ENCODE measurements around the gene DAZAP1. TPM values are rescaled to one million over a fixed set of nuclear protein-coding genes. Genes with fewer than 3 reads are reported as not detected.

DAZAP1 gene
- total and polyA plus RNA-seq, 7 donors: 59.9 to 122 (median 90.9) TPM

DNA sequence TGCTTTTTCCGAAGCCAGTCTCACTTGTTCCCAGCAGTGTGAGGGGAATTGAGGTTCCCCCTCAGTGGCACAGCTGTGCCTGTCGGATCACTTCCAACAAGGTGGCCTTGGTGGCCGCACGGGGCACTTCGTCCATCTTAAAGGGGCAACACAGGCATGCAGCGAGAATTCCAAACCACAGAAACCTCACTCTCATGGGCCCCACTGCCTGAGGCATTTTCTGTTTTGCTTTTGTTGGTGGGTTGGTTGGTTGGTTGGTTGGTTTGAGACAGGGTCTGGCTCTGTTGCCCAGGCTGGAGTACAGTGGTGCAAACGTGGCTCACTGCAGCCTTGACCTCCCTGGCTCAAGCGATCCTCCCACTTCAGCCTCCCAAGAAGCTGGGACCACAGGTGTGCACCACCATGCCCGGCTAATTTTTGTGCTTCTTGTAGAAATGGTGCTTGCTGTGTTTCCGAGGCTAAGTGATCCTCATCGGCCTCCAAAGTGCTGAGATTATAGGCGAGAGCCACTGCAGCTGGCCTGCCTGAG is 27.4 kb upstream of the DAZAP1 start:
- Histone ChIP-seq H3K27me3 (ENCODE audit: insufficient read depth in 3 of 3, low read length in 2 of 3) (no peaks in the 10 kb centered on the region), H3K36me3 (ENCODE audit: insufficient read depth in 1 of 2, low read depth in 1 of 2) (peaks cover 0 to 23% of the 10 kb centered on the region in 2 donors), H3K4me1 (peaks cover 10% of the 10 kb centered on the region), H3K9me3 (no peaks in the 10 kb centered on the region), H3K4me3 (no peak overlapping the region), H3K27ac (no peak overlapping the region)
- 63 to 65% (median 64%) methylated on average over 12 of the region's 12 CpGs for WGBS, 3 donors
- TF ChIP-seq, protein P1, sequence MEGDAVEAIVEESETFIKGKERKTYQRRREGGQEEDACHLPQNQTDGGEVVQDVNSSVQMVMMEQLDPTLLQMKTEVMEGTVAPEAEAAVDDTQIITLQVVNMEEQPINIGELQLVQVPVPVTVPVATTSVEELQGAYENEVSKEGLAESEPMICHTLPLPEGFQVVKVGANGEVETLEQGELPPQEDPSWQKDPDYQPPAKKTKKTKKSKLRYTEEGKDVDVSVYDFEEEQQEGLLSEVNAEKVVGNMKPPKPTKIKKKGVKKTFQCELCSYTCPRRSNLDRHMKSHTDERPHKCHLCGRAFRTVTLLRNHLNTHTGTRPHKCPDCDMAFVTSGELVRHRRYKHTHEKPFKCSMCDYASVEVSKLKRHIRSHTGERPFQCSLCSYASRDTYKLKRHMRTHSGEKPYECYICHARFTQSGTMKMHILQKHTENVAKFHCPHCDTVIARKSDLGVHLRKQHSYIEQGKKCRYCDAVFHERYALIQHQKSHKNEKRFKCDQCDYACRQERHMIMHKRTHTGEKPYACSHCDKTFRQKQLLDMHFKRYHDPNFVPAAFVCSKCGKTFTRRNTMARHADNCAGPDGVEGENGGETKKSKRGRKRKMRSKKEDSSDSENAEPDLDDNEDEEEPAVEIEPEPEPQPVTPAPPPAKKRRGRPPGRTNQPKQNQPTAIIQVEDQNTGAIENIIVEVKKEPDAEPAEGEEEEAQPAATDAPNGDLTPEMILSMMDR (IDR thresholded peaks at IDR 0.05): no peak
- ATAC-seq: no peak
- intact Hi-C loops (cut with DNase I): loop anchor here in 1 of 2 donors (5.0 kb wide), 1 partner anchor 103 kb away; the partner anchor contains the start of gene FAM174C
- DNase-seq: no peak

DNA sequence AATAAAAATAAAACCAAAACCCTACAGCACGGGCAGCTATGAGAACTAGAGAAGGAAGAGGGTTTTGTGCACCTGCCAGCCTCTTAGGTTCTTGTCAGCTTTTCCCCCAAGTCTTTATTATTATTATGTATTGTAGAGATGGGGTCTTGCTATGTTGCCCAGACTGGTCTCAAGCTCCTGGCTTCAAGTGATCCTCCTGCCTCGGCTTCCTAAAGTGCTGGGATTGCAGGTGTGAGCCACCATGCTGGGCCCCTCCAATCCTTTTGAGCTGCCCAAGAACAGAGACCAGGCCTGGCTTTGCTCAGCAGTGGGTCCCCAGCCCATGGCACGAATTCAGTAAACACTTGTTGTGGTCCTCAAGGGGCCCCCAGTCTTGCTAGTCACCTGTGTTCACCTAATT is 25.1 kb upstream of the DAZAP1 start:
- no peak overlapping the region for H3K27ac ChIP-seq
- intact Hi-C loops (cut with DNase I): loop anchor here in 1 of 2 donors (5.0 kb wide), 1 partner anchor 105 kb away; the partner anchor contains the start of gene FAM174C
- DNase-seq: no peak
- peaks cover 0 to 24% of the 10 kb centered on the region in 2 donors for H3K36me3 ChIP-seq (ENCODE audit: insufficient read depth in 1 of 2, low read depth in 1 of 2)
- no peaks in the 10 kb centered on the region for H3K27me3 ChIP-seq (ENCODE audit: insufficient read depth in 3 of 3, low read length in 2 of 3)
- peaks cover 33% of the 10 kb centered on the region for H3K4me1 ChIP-seq
- 69 to 79% (median 72%) methylated on average over 3 of the region's 3 CpGs for WGBS, 3 donors
- no peaks in the 10 kb centered on the region for H3K9me3 ChIP-seq
- TF ChIP-seq, protein P1 (IDR thresholded peaks at IDR 0.05): no peak
- ATAC-seq: no peak
- H3K4me3 ChIP-seq: no peak overlapping the region

DNA sequence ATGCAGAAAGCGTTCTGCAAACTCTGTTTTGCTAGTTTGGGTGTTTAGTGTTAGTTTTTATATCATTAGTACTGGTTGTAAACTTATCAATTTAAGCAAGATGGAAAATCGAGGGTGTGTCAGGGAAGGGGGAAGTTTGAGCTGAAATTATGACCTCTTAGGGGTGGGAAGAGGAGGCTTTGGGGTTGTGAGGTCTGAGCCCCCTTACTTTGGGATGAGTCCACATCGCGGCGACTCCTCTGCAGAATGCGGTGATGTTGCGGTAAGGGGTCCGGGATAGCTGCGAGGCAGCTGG is 24.4 kb upstream of the DAZAP1 start:
- intact Hi-C loops (cut with DNase I): loop anchor here in 1 of 2 donors (5.0 kb wide), 1 partner anchor 106 kb away; the partner anchor contains the start of gene FAM174C
- no peak for DNase-seq
- no peak overlapping the region for H3K27ac ChIP-seq
- TF ChIP-seq, protein P1 (IDR thresholded peaks at IDR 0.05): no peak
- H3K4me3 ChIP-seq: no peak overlapping the region
- H3K27me3 ChIP-seq (ENCODE audit: insufficient read depth in 3 of 3, low read length in 2 of 3): no peaks in the 10 kb centered on the region
- H3K9me3 ChIP-seq: no peaks in the 10 kb centered on the region
- H3K4me1 ChIP-seq: peaks cover 36% of the 10 kb centered on the region
- H3K36me3 ChIP-seq (ENCODE audit: insufficient read depth in 1 of 2, low read depth in 1 of 2): peaks cover 0 to 19% of the 10 kb centered on the region in 2 donors
- 14 to 22% (median 15%) methylated on average over 9 of the region's 9 CpGs for WGBS, 3 donors
- no peak for ATAC-seq

DNA sequence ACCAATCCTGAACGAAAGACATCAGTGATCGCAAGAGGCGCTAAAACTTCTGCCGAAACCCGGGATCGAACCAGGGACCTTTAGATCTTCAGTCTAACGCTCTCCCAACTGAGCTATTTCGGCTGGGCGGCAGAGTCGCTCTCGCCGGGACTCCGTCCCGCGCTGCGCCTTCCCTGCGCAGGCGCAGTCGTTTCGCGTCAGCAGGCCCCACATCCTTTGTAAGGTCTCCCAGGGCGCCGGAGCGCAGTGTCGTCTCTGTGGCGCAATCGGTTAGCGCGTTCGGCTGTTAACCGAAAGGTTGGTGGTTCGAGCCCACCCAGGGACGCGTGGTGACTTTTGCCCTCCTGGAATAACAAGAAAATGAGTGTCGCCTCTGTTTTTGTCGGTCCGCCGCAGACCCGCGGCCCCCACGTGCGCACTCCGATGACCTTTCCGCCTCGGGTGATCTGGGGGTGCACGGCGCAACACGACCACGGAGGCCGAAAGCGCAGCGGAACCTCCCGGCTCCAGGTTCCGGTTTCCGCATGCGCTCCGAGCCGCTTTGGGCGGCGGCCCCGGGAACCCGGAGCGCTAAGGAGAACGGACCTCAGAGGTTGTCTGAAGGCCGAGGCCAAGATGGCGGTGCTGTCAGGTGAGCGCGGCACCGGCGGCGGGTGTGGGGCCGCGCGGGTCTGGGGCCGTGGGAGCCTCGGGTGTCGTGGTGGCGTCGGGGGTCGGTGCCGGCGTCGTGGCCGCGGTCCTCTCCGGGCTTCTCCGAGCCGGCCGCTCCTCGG is 23.9 kb upstream of the DAZAP1 start, which contains the start of gene NDUFS7:
Gene NDUFS7, plus strand, starts transcription at position 596 of the 773 bp plus-strand sequence. Its CDS starts 20 bp downstream, at position 616.
- 0% methylated on average over 78 to 90 of the region's 90 CpGs for WGBS, 3 donors

More for the DNA sequence above, 23.9 kb upstream of the DAZAP1 start, which contains the start of gene NDUFS7:
- DNase-seq: peak; percentile 90 to 95
- no peaks in the 10 kb centered on the region for H3K27me3 ChIP-seq (ENCODE audit: insufficient read depth in 3 of 3, low read length in 2 of 3)
- H3K9me3 ChIP-seq: no peaks in the 10 kb centered on the region
- H3K4me3 ChIP-seq: peak within 1 kb of the TSS; percentile 88
- peaks cover 41% of the 10 kb centered on the region for H3K4me1 ChIP-seq
- H3K27ac ChIP-seq: peak within 1 kb of the TSS; percentile 93
- ATAC-seq: peak; percentile 88 to 92 (median 90)
- H3K36me3 ChIP-seq (ENCODE audit: insufficient read depth in 1 of 2, low read depth in 1 of 2): peaks cover under 1 to 19% of the 10 kb centered on the region in 2 donors
- TF ChIP-seq, protein P1 (IDR thresholded peaks at IDR 0.05): no peak
- intact Hi-C loops (cut with DNase I): loop anchor here (2.0 to 5.0 kb wide), 2 partner anchors 17 to 106 kb away; partner anchors contain the start of genes FAM174C (in 1 of the 2) and GAMT (in 1 of the 2)
